ENCODE measurements around the gene MZT2A.
A peak's percentile ranks its signal among the peaks of the same experiment; 100 is the strongest.
"Not testable (repeated sequence)": the region's sequence is repeated elsewhere in the genome, so short reads cannot be mapped to it uniquely, and the experiment has no call there.

The MZT2A gene

GRCh38 chr2:131492418-131493198 is 411 bp upstream of the MZT2A start:
- peak; percentile 97 for DNase-seq (ENCODE audit: low spot score)

- peak; percentile 12 for DNase-seq (ENCODE audit: low spot score)
Observed at GRCh38 chr2:131491469-131491836, 744 bp downstream of the MZT2A start.

DNA sequence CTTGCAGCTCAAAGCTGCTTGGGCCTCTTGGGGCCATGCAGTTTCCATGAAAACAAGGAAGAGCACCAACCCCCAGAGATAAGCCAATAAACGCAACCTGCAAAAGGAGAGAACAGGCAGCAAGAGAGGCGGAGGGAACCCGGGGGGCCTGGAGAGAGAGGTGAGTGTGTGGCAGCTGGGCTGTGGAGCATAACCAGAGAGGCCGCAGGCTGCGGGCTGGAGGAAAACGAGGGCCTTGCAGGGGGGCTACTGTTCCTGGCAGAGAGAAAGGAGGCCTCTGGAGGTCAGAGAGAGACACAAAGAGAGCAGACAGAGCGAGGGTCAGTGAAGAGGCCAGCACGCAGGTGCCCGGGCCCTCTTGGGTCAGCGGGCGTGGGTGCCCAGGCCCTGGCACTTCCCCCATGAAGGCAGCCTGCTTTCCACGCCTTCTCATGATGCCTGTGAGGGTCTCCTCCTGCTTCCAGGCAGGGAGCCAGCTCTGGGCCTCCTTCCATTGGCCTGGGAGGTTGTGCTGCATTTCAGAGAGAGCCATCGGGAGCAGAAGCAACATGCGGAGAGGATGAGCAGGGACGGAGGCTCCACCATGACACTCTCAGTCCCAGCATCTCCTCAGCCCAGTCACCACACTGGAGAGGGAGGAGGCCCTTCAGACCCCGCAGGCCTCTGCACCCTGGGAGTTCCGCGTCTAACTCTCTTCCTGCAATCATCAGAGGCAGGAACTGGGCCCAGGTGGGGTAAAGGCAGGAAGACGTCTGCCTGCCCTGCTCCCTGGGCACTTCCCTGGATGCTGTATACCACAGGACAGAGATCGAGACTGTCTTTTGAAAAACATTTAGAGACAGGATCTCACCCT is 1.4 kb downstream of the MZT2A start:
- DNase-seq (ENCODE audit: low spot score), result not testable (repeated sequence)

DNA sequence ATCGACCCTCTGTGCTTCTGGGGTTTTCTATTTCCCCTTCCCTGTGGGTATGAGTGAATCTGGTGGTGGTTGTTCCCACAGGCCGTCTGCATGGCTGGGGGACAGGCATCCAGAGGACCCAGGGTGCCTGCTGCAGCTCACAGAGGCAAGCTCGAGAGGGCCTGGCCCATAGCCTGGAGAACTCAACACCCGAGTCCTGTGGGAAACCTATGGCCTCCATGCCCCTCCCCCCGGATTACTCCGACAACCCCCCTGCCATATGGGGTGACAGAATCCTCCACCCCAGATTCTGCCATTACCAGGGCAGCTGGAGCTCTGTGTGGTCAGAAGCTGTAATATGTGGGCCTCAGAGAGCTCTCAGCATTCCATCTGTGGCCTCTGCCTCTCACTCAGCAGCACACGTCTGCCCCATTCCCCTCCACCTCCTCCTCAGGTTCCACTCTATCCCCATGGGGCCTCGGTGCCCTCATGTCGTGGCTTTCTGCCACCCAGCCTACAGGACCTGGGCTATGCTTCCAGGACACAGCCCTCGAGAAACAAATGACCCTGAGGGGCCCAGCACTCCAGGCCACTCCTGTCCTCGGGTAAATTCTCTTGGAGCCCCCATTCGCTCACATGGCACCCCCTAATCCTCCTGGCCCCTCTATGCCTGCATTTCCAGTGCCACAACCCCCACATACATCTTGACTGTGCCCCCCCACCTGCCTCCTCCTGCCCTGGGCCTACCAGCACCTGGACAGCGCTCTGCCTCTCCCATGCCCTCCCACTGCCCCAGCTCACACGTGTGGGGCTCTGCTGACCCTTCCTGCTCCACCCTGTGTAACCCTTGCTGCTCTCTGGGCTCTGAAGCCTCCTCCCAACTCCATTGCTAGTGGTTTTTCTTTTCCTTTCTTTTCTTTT is 3.6 kb downstream of the MZT2A start:
- DNase-seq (ENCODE audit: low spot score), result no peak

DNA sequence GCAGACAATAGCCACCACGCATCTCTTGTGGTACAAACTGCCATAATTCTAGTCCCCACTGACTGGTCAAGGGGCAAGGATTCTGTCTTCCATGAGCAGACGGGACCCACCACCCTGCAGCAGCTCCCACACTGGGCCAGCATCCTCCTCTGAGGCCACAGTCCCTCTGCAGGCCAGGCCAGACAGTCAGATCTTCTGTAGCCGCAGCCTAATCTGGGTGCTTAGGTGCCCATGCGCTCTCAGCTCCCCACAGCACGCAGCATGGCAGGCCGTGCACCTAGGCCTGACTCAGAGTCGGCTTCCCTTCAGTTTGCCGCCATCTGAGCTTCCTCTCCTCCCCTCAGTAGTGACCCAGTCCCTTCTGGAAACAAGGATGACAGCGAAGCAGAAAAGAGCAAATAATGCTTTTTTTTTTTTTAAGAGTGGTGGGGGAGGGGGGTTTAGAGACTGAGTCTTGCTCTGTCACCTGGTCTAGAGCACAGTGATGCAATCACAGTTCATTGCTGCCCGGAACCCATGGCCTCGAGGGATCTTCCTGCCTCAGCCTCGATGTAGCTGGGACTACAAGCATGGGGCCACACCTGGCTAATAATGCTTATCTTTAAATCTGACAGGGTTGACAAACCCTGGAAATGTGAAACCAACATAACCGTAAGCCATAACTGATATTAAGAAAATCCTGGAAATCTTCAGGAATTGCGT is 5.8 kb downstream of the MZT2A start:
- not testable (repeated sequence) for DNase-seq (ENCODE audit: low spot score)

GRCh38 chr2:131484906-131485460 is 7.2 kb downstream of the MZT2A start:
- not testable (repeated sequence) for DNase-seq (ENCODE audit: low spot score)

DNA sequence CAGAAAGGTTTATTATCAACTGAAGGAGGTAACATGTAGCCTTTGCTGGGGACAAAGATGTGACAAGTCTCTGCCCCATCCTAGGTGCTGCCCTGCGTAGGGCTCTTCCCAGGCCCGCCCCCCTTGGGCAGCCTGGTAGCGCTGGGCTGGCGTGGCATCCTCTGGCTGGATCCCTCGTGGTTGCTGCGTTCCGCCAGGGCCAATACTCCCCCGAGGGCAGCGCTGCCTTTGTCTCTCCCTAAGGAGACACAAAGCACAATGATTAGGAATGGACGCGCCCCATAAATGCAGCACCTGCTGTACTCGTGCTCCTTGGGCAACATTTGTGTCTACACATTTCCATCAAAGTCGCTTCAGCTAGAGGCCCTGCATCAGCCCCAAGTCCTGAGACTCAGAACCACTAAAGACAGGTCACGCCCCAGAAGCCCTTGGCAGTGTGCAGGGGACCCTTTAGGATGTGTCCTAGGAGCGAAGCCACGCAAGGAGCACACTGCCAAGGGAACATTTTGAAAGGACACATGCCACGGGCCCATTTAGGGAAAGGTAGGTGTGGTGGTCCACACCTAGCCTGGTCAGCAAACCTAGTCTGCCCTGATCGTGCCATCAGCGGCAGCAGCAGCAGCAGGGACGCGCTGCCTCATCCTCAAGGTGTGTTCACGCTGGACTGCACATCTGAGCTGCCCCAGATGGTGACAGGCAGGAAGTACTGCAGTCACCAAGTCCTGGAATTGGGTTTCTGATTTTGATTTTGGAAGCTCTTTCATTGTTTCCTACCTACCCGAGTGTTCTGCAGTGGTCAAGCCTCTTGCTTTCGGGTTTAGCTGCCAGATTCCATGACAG is 8.0 kb downstream of the MZT2A start:
- not testable (repeated sequence) for DNase-seq (ENCODE audit: low spot score)

DNA sequence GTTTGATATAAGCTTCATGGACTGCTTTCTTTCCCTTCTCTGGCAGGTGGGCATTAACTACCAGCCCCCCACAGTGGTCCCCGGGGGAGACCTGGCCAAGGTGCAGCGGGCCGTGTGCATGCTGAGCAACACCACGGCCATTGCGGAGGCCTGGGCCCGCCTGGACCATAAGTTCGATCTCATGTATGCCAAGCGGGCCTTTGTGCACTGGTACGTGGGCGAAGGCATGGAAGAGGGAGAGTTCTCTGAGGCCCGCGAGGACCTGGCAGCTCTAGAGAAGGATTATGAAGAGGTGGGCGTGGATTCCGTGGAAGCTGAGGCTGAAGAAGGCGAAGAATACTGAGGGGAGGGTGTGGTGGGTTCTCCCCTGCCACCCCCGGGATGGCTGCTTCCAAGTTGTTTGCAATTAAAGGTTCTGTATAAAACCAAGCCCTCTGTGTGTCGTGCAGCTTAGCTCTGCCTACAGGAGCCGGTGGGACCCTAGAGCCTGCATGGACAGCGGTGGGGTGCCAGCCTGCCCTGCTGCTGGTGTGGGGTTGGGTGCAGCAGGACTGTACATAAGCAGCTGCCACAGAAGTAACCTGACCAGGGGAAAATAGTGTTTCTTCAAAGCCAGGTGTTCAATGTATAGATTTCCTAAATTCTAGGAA is 9.6 kb downstream of the MZT2A start:
- DNase-seq (ENCODE audit: low spot score), result not testable (repeated sequence)

DNA sequence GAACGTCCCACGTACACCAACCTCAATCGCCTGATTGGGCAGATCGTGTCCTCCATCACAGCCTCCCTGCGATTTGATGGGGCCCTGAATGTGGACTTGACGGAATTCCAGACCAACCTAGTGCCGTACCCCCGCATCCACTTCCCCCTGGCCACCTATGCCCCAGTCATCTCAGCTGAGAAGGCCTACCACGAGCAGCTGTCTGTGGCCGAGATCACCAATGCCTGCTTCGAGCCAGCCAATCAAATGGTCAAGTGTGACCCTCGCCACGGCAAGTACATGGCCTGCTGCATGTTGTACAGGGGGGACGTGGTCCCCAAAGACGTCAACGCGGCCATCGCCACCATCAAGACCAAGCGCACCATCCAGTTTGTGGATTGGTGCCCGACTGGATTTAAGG is 11.8 kb downstream of the MZT2A start:
- not testable (repeated sequence) for DNase-seq (ENCODE audit: low spot score)

DNA sequence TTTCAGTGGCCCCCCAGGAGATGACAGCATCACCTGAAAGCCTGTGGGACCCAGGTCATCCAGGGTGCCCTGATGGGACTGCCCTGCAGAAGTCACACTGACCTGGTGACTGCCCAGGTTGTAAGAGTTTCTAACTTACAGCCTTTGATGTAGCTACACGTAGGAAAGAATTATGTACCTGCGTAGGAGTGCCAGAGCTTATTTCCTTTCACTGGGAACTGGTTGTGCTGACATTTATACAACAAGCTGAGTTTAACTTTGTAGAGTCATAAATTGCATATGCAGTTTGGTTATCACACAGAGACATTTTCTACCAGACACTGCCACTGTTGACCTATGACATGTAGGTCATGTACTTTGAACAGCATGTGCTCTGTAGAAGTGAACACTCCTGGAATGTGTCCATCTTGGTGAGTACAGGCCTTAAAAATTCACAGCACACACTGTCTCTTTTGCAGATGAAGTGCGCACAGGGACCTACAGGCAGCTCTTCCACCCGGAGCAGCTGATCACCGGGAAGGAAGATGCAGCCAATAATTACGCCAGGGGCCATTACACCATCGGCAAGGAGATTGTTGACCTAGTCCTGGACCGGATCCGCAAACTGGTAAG is 13.2 kb downstream of the MZT2A start:
- not testable (repeated sequence) for DNase-seq (ENCODE audit: low spot score)

DNA sequence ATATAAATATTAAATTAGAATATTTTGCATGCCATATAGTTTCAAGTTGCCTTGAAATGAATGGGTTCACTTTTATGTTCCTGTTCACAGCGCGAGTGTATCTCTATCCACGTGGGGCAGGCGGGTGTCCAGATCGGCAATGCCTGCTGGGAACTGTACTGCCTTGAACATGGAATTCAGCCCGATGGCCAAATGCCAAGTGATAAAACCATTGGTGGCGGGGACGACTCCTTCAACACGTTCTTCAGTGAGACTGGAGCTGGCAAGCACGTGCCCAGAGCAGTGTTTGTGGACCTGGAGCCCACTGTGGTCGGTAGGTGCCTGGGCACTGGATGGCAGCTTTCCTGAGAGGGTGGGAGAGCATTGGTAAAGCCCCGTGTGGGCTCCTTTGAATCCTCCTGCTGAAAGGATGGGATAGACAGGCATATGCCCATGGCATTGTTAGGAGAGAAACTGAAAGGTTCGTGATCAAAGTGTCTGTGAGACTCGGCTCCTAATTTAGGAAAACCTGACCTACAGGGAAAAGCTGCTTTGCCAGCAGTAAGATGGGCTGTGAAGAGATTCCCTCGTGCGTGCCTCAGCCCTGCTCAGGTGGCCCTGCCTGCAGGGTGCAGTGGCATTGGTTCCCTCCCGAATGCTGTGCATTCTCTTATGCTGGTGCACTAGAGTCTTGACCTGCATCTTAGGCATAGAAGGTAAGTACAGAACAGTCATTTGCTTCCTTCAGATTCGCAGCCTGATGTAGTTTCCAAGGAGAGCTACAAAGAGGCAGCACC is 13.9 kb downstream of the MZT2A start:
- not testable (repeated sequence) for DNase-seq (ENCODE audit: low spot score)

GRCh38 chr2:131477227-131477626 is 15.0 kb downstream of the MZT2A start:
- not testable (repeated sequence) for DNase-seq (ENCODE audit: low spot score)

DNA sequence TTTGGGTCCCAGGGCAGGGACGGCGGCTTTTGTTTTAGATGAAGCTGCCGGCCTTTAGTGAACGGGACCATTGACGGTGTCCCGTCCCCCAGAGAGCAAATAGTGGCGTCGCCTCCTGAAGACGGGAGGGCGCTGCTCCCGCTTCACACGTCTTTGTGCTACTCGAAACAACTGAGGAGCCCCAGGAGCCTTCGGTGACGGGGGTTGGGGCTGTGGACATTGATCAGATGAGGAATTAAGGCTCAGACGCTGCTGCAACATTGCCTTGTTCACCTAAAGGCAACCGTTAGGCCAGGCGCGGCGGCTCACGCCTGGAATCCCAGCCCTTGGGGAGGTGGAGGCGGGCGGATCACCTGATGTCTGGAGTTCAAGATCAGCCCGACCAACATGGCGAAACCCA is 15.8 kb downstream of the MZT2A start:
- DNase-seq (ENCODE audit: low spot score), result not testable (repeated sequence)

- DNase-seq (ENCODE audit: low spot score), result no peak
Observed at GRCh38 chr2:131475831-131476230, 16.4 kb downstream of the MZT2A start, which contains the start of gene TUBA3D. TUBA3D (plus strand) TSS chr2:131476119; CDS start chr2:131476200, 81 bp downstream.

DNA sequence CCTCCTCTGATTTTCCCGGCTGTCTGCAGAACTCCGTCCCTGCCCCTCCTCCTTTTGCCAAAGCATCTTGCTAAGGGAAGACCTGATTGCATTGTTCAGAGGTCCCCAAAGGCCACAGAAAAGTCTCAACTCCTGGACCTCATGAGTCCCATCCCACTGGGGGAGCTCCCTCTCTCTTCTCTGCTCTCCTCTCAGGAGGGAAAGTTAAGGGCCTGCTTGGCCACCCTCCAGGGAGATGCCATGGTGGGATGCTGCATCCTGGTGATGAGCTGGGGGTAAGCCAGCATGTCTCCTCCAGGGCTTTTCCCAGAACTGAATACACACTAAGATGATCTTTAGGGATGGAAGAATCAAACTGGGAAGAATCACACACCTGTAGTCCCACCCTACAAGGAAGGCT is 18.9 kb downstream of the MZT2A start:
- DNase-seq (ENCODE audit: low spot score), result not testable (repeated sequence)

DNA sequence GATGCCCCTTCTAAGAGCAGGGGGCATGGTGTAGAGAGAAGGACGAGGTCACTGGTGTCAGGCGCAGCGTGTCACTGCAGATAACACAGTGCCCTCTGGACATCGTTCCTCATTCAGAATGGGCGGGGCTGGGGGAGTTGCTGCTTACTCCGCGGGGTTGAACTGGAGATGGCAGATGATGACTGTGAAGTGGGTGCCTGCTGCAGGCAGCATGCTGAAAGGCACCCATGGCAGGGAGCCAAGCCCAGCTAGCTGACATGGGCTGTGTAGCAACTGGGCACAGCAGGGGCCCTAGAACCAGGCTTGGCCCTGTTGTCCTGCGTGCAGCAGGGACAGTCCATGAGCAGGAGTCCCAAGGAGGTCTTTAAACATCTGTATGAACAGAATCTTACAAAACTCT is 20.6 kb downstream of the MZT2A start:
- not testable (repeated sequence) for DNase-seq (ENCODE audit: low spot score)

DNA sequence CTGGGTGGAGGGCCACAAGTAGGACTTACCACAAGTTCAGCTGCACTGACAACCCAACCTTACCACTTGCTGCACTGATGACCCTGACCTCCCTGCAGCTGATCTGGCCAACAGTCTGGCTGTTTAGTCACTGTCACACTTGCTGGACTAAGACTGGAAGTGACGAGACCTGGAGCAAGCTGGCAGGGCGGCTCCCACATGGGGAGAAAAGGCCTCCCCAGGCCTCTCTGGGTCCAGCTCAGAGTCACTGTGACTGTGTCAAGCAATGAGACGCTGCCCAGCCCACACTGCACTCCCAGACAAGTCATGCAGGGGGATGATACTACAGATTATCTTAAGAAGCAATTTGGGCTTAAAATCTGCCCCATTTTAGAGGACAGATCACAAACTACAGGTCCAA is 21.3 kb downstream of the MZT2A start:
- DNase-seq (ENCODE audit: low spot score), result not testable (repeated sequence)

- not testable (repeated sequence) for DNase-seq (ENCODE audit: low spot score)
Observed at GRCh38 chr2:131467722-131468121, 24.5 kb downstream of the MZT2A start.
